RKO (cell line): ENCODE results near the gene PCLAF.
"Not testable (repeated sequence)": the region's sequence is repeated elsewhere in the genome, so short reads cannot be mapped to it uniquely, and the experiment has no call there.

ENCODE experiments used
- DNase-seq: peaks from one replicate; pipeline ENCODE4 v3.0.0-alpha.2; 2016; ENCODE audit warnings: low spot score

PCLAF gene

GRCh38 chr15:64361259-64361658, 20.0 kb downstream of the PCLAF start:
- DNase-seq, result no peak

GRCh38 chr15:64356710-64357040, 24.6 kb downstream of the PCLAF start:
- DNase-seq, result no peak

GRCh38 chr15:64355944-64356709, 25.1 kb downstream of the PCLAF start, which contains the start of gene CSNK1G1:
Gene CSNK1G1, minus strand, starts transcription at chr15:64356173. Its CDS starts 55,674 bp downstream, at chr15:64300499.
- DNase-seq, result peak; percentile 98

- DNase-seq, result peak; percentile 40
Measured at GRCh38 chr15:64355348-64355943, 25.8 kb downstream of the PCLAF start.

- no peak for DNase-seq
Measured at GRCh38 chr15:64354688-64355344, 26.4 kb downstream of the PCLAF start.

GRCh38 chr15:64351265-64351664, 30.0 kb downstream of the PCLAF start:
- DNase-seq, result no peak

GRCh38 chr15:64349375-64349774, 31.9 kb downstream of the PCLAF start:
- no peak for DNase-seq

- no peak for DNase-seq
Measured at GRCh38 chr15:64348455-64348854, 32.8 kb downstream of the PCLAF start.

- DNase-seq, result not testable (repeated sequence)
Measured at GRCh38 chr15:64346242-64346641, 35.0 kb downstream of the PCLAF start.

- DNase-seq, result no peak
Measured at GRCh38 chr15:64344651-64345294, 36.5 kb downstream of the PCLAF start.

GRCh38 chr15:64343841-64344240, 37.4 kb downstream of the PCLAF start:
- no peak for DNase-seq

GRCh38 chr15:64343222-64343621, 38.0 kb downstream of the PCLAF start:
- DNase-seq, result no peak

GRCh38 chr15:64341961-64342360, 39.3 kb downstream of the PCLAF start:
- no peak for DNase-seq

- DNase-seq, result no peak
Measured at GRCh38 chr15:64340355-64340754, 40.9 kb downstream of the PCLAF start.

- DNase-seq, result no peak
Measured at GRCh38 chr15:64337761-64338160, 43.5 kb downstream of the PCLAF start.

- no peak for DNase-seq
Measured at GRCh38 chr15:64333986-64334929, 47.0 kb downstream of the PCLAF start.

- DNase-seq, result no peak
Measured at GRCh38 chr15:64333516-64333915, 47.7 kb downstream of the PCLAF start.

GRCh38 chr15:64331668-64332067, 49.6 kb downstream of the PCLAF start:
- not testable (repeated sequence) for DNase-seq

- DNase-seq, result not testable (repeated sequence)
Measured at GRCh38 chr15:64326975-64327374, 54.3 kb downstream of the PCLAF start.

GRCh38 chr15:64326458-64326857, 54.8 kb downstream of the PCLAF start:
- DNase-seq, result not testable (repeated sequence)

- DNase-seq, result peak; percentile 56
Measured at GRCh38 chr15:64324165-64324877, 56.9 kb downstream of the PCLAF start.
